Measurements from ENCODE around the gene PARD3.

- TF ChIP-seq, protein P1, sequence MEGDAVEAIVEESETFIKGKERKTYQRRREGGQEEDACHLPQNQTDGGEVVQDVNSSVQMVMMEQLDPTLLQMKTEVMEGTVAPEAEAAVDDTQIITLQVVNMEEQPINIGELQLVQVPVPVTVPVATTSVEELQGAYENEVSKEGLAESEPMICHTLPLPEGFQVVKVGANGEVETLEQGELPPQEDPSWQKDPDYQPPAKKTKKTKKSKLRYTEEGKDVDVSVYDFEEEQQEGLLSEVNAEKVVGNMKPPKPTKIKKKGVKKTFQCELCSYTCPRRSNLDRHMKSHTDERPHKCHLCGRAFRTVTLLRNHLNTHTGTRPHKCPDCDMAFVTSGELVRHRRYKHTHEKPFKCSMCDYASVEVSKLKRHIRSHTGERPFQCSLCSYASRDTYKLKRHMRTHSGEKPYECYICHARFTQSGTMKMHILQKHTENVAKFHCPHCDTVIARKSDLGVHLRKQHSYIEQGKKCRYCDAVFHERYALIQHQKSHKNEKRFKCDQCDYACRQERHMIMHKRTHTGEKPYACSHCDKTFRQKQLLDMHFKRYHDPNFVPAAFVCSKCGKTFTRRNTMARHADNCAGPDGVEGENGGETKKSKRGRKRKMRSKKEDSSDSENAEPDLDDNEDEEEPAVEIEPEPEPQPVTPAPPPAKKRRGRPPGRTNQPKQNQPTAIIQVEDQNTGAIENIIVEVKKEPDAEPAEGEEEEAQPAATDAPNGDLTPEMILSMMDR (IDR thresholded peaks at IDR 0.05 in 2 of 3, conservative IDR thresholded peaks at IDR 0.05 in 1 of 3; ENCODE audit: borderline replicate concordance in 1 of 3, insufficient read depth in 1 of 3, low read depth in 2 of 3, low read length in 2 of 3) = no peak
- TF ChIP-seq, protein P2, sequence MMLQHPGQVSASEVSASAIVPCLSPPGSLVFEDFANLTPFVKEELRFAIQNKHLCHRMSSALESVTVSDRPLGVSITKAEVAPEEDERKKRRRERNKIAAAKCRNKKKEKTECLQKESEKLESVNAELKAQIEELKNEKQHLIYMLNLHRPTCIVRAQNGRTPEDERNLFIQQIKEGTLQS (IDR thresholded peaks at IDR 0.05) = no peak
- no peak for TF ChIP-seq POLR2A (IDR thresholded peaks at IDR 0.05; ENCODE audit: borderline replicate concordance, extremely low read depth, insufficient read depth, insufficient read length)
- TF ChIP-seq ELF1 (IDR thresholded peaks at IDR 0.05; ENCODE audit: borderline replicate concordance, low read depth) = no peak
Measured at GRCh38 chr10:34808801-34809745, 6.0 kb downstream of the PARD3 start.

All from HCT116 (cell line).